ENCODE results near the gene PARP11. TPM values are rescaled to one million over a fixed set of nuclear protein-coding genes. Genes with fewer than 3 reads are reported as not detected.

Gene PARP11
- 11.4 TPM for total RNA-seq (ENCODE audit: unreplicated experiment)
- long read RNA-seq, full-length matches to known transcripts = 1 of 4 reads
- long read RNA-seq, partial matches to known transcripts = 0 of 4 reads
- long read RNA-seq, other reads (novel, unspliced or antisense) = 3 of 4 reads

GRCh38 chr12:3872800-3873636 lies at the start of gene PARP11:
TSS of gene PARP11 (minus strand) at chr12:3873399. CDS start at chr12:3873229, 170 bp downstream.
- Mint-ChIP-seq H3K9me3 (ENCODE audit: unreplicated experiment) (no peaks in the 10 kb centered on the region), H3K36me3 (ENCODE audit: low read depth, unreplicated experiment) (no peaks in the 10 kb centered on the region), H3K4me1 (ENCODE audit: unreplicated experiment) (peaks cover 10% of the 10 kb centered on the region), H3K27ac (ENCODE audit: unreplicated experiment) (peak within 1 kb of the TSS; percentile 96), H3K27me3 (ENCODE audit: unreplicated experiment) (no peaks in the 10 kb centered on the region), H3K4me3 (ENCODE audit: unreplicated experiment) (peak within 1 kb of the TSS; percentile 98)
- TF ChIP-seq, protein P1, sequence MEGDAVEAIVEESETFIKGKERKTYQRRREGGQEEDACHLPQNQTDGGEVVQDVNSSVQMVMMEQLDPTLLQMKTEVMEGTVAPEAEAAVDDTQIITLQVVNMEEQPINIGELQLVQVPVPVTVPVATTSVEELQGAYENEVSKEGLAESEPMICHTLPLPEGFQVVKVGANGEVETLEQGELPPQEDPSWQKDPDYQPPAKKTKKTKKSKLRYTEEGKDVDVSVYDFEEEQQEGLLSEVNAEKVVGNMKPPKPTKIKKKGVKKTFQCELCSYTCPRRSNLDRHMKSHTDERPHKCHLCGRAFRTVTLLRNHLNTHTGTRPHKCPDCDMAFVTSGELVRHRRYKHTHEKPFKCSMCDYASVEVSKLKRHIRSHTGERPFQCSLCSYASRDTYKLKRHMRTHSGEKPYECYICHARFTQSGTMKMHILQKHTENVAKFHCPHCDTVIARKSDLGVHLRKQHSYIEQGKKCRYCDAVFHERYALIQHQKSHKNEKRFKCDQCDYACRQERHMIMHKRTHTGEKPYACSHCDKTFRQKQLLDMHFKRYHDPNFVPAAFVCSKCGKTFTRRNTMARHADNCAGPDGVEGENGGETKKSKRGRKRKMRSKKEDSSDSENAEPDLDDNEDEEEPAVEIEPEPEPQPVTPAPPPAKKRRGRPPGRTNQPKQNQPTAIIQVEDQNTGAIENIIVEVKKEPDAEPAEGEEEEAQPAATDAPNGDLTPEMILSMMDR (IDR thresholded peaks at IDR 0.05; ENCODE audit: unreplicated experiment) = no peak
- peak; percentile 93 for DNase-seq (ENCODE audit: low spot score)

- no peak overlapping the region for H3K27ac Mint-ChIP-seq (ENCODE audit: unreplicated experiment)
- no peaks in the 10 kb centered on the region for H3K9me3 Mint-ChIP-seq (ENCODE audit: unreplicated experiment)
- TF ChIP-seq, protein P1 (IDR thresholded peaks at IDR 0.05; ENCODE audit: unreplicated experiment) = no peak
- H3K4me3 Mint-ChIP-seq (ENCODE audit: unreplicated experiment) = no peak overlapping the region
- peaks cover 11% of the 10 kb centered on the region for H3K4me1 Mint-ChIP-seq (ENCODE audit: unreplicated experiment)
- H3K27me3 Mint-ChIP-seq (ENCODE audit: unreplicated experiment) = peaks cover 2% of the 10 kb centered on the region
- no peak for DNase-seq (ENCODE audit: low spot score)
- no peaks in the 10 kb centered on the region for H3K36me3 Mint-ChIP-seq (ENCODE audit: low read depth, unreplicated experiment)
Observed at GRCh38 chr12:3922033-3922432, 48.8 kb upstream of the PARP11 start.

- Mint-ChIP-seq H3K27me3 (ENCODE audit: unreplicated experiment) (peaks cover 2% of the 10 kb centered on the region), H3K4me3 (ENCODE audit: unreplicated experiment) (no peak overlapping the region), H3K27ac (ENCODE audit: unreplicated experiment) (no peak overlapping the region), H3K36me3 (ENCODE audit: low read depth, unreplicated experiment) (no peaks in the 10 kb centered on the region), H3K4me1 (ENCODE audit: unreplicated experiment) (peaks cover 11% of the 10 kb centered on the region), H3K9me3 (ENCODE audit: unreplicated experiment) (no peaks in the 10 kb centered on the region)
- DNase-seq (ENCODE audit: low spot score) = no peak
- TF ChIP-seq, protein P1 (IDR thresholded peaks at IDR 0.05; ENCODE audit: unreplicated experiment) = no peak
Observed at GRCh38 chr12:3921526-3921925, 48.3 kb upstream of the PARP11 start.

DNA sequence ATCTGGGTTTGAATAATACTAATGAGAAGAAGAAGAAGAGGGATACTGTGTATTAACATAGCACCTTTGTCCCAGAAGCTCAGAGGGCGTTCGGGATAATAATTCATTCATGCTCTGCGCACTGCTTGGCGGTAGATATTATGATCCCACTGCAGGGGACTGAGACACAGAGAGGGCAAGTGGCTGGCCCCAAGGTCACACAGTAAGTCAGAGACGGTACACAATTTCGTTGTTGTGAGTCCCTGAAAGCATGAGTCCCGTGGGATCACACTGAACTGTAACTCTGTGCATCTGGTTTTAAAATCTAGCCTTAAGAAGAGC lies 47.9 kb upstream of the PARP11 start:
- H3K4me1 Mint-ChIP-seq (ENCODE audit: unreplicated experiment) = peaks cover 11% of the 10 kb centered on the region
- H3K4me3 Mint-ChIP-seq (ENCODE audit: unreplicated experiment) = no peak overlapping the region
- no peak for DNase-seq (ENCODE audit: low spot score)
- peaks cover 2% of the 10 kb centered on the region for H3K27me3 Mint-ChIP-seq (ENCODE audit: unreplicated experiment)
- H3K27ac Mint-ChIP-seq (ENCODE audit: unreplicated experiment) = no peak overlapping the region
- no peaks in the 10 kb centered on the region for H3K9me3 Mint-ChIP-seq (ENCODE audit: unreplicated experiment)
- TF ChIP-seq, protein P1 (IDR thresholded peaks at IDR 0.05; ENCODE audit: unreplicated experiment) = no peak
- H3K36me3 Mint-ChIP-seq (ENCODE audit: low read depth, unreplicated experiment) = no peaks in the 10 kb centered on the region

Data from endothelial cell (in vitro differentiated cells).